ENCODE data around the gene PRAMEF13.
"Not testable (repeated sequence)": the region's sequence is repeated elsewhere in the genome, so short reads cannot be mapped to it uniquely, and the experiment has no call there.

PRAMEF13 gene

DNA sequence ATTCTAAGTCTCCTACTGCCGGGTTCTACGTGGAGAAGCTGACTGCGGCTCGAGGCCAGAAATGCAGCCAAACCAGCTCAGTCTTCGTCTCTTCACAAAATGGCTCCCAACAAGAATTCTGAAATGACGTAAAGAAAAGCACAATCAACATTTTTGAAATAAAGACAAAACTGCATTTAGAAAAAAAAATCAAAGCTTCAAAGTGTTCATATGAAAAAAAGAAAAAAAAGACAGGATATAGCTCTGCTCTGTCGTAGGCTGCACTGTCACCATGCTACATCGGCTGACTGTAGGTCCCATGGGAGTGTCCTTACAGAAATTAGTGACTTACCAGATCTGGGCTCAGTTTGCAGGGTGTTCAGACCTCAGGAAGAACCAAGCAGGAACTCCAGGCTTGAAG is 35.7 kb downstream of the PRAMEF13 start, which contains the start of gene HNRNPCL4:
HNRNPCL4 (minus strand) TSS at position 101 of the 400 bp plus-strand sequence. CDS start 164 bp downstream, outside the sequence.
- DNase-seq: not testable (repeated sequence)

DNA sequence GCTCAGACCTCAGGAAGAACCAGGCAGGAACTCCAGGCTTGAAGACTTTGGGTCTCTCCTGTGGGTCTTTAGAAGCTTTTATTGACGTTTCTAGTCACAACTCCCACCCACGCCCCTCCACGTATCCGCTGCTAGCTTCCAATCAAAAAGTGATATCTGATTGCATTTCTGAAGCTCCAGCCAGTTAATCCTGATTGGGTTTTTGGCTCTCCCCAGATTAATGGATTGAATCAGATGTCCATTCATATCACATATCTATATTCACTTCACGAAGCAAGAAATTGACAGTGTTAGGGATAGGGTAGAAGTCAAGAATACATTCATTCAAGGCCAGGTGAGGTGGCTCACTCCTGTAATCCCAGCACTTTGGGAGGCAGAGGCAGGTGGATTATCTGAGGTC is 45.3 kb downstream of the PRAMEF13 start, which contains the start of gene PRAMEF26:
PRAMEF26 (minus strand) TSS at position 101 of the 400 bp plus-strand sequence. CDS start 2,914 bp downstream, outside the sequence.
- DNase-seq: not testable (repeated sequence)
